IMR-90 (cell line): ENCODE data around the gene PPARG. TPM values are rescaled to one million over a fixed set of nuclear protein-coding genes. Genes with fewer than 3 reads are reported as not detected.

Source experiments
- ATAC-seq: fragments of 200-7000 bp; cut with Tn5 transposase; 2 replicates; pipeline ENCODE4 v1.9.1; 2020; ENCODE audit warnings: low read depth, mild to moderate bottlenecking, moderate library complexity
- BruUV-seq: library from RNA; stranded (reverse); fragments of 400-500 nt; replicated peaks from 2 replicates; lab custom pipeline; 2021; lab: Mats Ljungman, UMichigan
- CTCF ChIA-PET: fragments of 300-600 bp; formaldehyde crosslinking; extraction: SDS; loops from one replicate; lab custom pipeline; 2021; ENCODE audit warnings: antibody characterized with exemption; lab: Yijun Ruan, JAX
- POLR2A ChIA-PET: fragments of 300-600 bp; sonication (Branson Sonifier 250); formaldehyde crosslinking; loops from one replicate; lab custom pipeline; 2022; ENCODE audit warnings: antibody characterized with exemption; ENCODE audit not compliant: unreplicated experiment; lab: Charles Lee
- DNase-seq: peaks from one replicate; pipeline ENCODE4 v3.0.0; 2013
- H2AFZ ChIP-seq: replicated peaks from 2 replicates; pipeline ENCODE3; 2013; ENCODE audit warnings: low read length, mild to moderate bottlenecking; ENCODE audit not compliant: poor library complexity
- H2AK5ac ChIP-seq: 2 replicates; pipeline ENCODE4 v1.6.1; 2013; ENCODE audit warnings: low read depth, low read length, inconsistent platforms
- H2AK9ac ChIP-seq: replicated peaks from 2 replicates; pipeline ENCODE3; 2013; ENCODE audit warnings: mild to moderate bottlenecking, low read depth, low read length, moderate library complexity; ENCODE audit not compliant: poor library complexity
- H2BK120ac ChIP-seq: 2 replicates; pipeline ENCODE4 v1.6.1; 2013; ENCODE audit warnings: low read depth, low read length, inconsistent platforms
- H2BK15ac ChIP-seq: 3 replicates; pipeline ENCODE4 v1.6.1; 2013; ENCODE audit warnings: low read depth, low read length, inconsistent platforms
- H2BK20ac ChIP-seq: 2 replicates; pipeline ENCODE4 v1.6.1; 2013; ENCODE audit warnings: low read depth, mild to moderate bottlenecking, inconsistent platforms, low read length, moderate library complexity
- H2BK5ac ChIP-seq: 2 replicates; pipeline ENCODE4 v1.6.1; 2013; ENCODE audit warnings: mild to moderate bottlenecking, low read depth, low read length, inconsistent platforms; ENCODE audit not compliant: poor library complexity, severe bottlenecking
- H3K14ac ChIP-seq: replicated peaks from 2 replicates; pipeline ENCODE4 v1.6.1; 2013; ENCODE audit warnings: low read depth, low read length, inconsistent platforms
- H3K18ac ChIP-seq: 2 replicates; pipeline ENCODE4 v1.6.1; 2013; ENCODE audit warnings: low read depth, low read length, control low read depth
- H3K23ac ChIP-seq: 2 replicates; pipeline ENCODE4 v1.6.1; 2013; ENCODE audit warnings: low read depth, low read length, inconsistent platforms
- H3K27ac ChIP-seq: 2 replicates; pipeline ENCODE4 v1.5.1; 2013; ENCODE audit warnings: mild to moderate bottlenecking, control low read depth, low read length; ENCODE audit not compliant: insufficient read depth
- H3K27me3 ChIP-seq: 2 replicates; pipeline ENCODE4 v1.6.1; 2013; ENCODE audit warnings: low read length; ENCODE audit not compliant: control insufficient read depth, insufficient read depth
- H3K36me3 ChIP-seq: 2 replicates; pipeline ENCODE4 v1.6.1; 2013; ENCODE audit warnings: low read length, mixed read lengths; ENCODE audit not compliant: control insufficient read depth, insufficient read depth
- H3K4ac ChIP-seq: 2 replicates; pipeline ENCODE4 v1.6.1; 2013; ENCODE audit warnings: low read depth, low read length, inconsistent platforms
- H3K4me1 ChIP-seq: 2 replicates; pipeline ENCODE4 v1.6.1; 2013; ENCODE audit warnings: low read length, mixed read lengths; ENCODE audit not compliant: control insufficient read depth, insufficient read depth
- H3K4me2 ChIP-seq: 2 replicates; pipeline ENCODE4 v1.6.1; 2013; ENCODE audit warnings: low read depth, mild to moderate bottlenecking, control low read depth, low read length, moderate library complexity
- H3K4me3 ChIP-seq: 2 replicates; pipeline ENCODE4 v1.5.1; 2013; ENCODE audit warnings: low read depth, mild to moderate bottlenecking, control low read depth, low read length, moderate library complexity; ENCODE audit not compliant: insufficient read depth
- H3K56ac ChIP-seq: 2 replicates; pipeline ENCODE4 v1.6.1; 2013; ENCODE audit warnings: low read length, inconsistent platforms; ENCODE audit not compliant: insufficient read depth; ENCODE audit errors: extremely low read depth
- H3K79me1 ChIP-seq, 2 experiments: 2 replicates each; pipeline ENCODE4 v1.6.1; 2013; ENCODE audit warnings: low read length in 2 of 2, inconsistent platforms in 1 of 2, low read depth in 1 of 2
- H3K9ac ChIP-seq: 2 replicates; pipeline ENCODE4 v1.6.1; 2013; ENCODE audit warnings: low read depth, low read length, control low read depth
- H3K9me1 ChIP-seq: 2 replicates; pipeline ENCODE4 v1.6.1; 2013; ENCODE audit warnings: low read length, inconsistent platforms; ENCODE audit not compliant: insufficient read depth
- H3K9me3 ChIP-seq: 2 replicates; pipeline ENCODE4 v1.6.1; 2013; ENCODE audit warnings: low read length; ENCODE audit not compliant: control insufficient read depth, insufficient read depth
- H4K20me1 ChIP-seq: 2 replicates; pipeline ENCODE4 v1.6.1; 2013; ENCODE audit warnings: low read length, inconsistent platforms; ENCODE audit not compliant: insufficient read depth
- H4K5ac ChIP-seq: 2 replicates; pipeline ENCODE4 v1.6.1; 2013; ENCODE audit warnings: mild to moderate bottlenecking, low read depth, low read length, control low read depth
- H4K8ac ChIP-seq, 2 experiments: 2 replicates each; pipeline ENCODE4 v1.6.1; 2013; ENCODE audit warnings: low read depth in 2 of 2, low read length in 2 of 2, control low read depth in 1 of 2, inconsistent platforms in 1 of 2
- H4K91ac ChIP-seq: 2 replicates; pipeline ENCODE4 v1.6.1; 2013; ENCODE audit warnings: low read depth, low read length, inconsistent platforms; ENCODE audit not compliant: insufficient read depth
- BHLHE40 ChIP-seq: fragments of 150-350 bp; IDR thresholded peaks from 2 replicates; pipeline ENCODE4 v1.6.1; 2016; ENCODE audit warnings: mild to moderate bottlenecking, low read depth, low read length
- CEBPB ChIP-seq: IDR thresholded peaks from 2 replicates; pipeline ENCODE4 v1.6.1; 2012; ENCODE audit warnings: low read depth, low read length, improper control_type of control experiment
- CHD1 ChIP-seq: IDR thresholded peaks from 2 replicates; pipeline ENCODE4 v1.6.1; 2012; ENCODE audit warnings: low read depth, low read length, improper control_type of control experiment
- FOS ChIP-seq: fragments of 150-350 bp; IDR thresholded peaks from 2 replicates; pipeline ENCODE4 v1.6.1; 2016; ENCODE audit warnings: low read depth, low read length
- MAFK ChIP-seq: IDR thresholded peaks from 2 replicates; pipeline ENCODE4 v1.6.1; 2012; ENCODE audit warnings: low read depth, low read length, improper control_type of control experiment
- MAZ ChIP-seq: IDR thresholded peaks from 2 replicates; pipeline ENCODE4 v1.6.1; 2012; ENCODE audit warnings: low read depth, mild to moderate bottlenecking, low read length, improper control_type of control experiment, moderate library complexity, borderline replicate concordance
- MXI1 ChIP-seq: IDR thresholded peaks from 2 replicates; pipeline ENCODE4 v1.6.1; 2012; ENCODE audit warnings: low read depth, mild to moderate bottlenecking, low read length, moderate library complexity, borderline replicate concordance
- NFE2L2 ChIP-seq: fragments of 150-350 bp; IDR thresholded peaks from 2 replicates; pipeline ENCODE4 v1.6.1; 2016; ENCODE audit warnings: low read depth, mild to moderate bottlenecking, low read length
- RAD21 ChIP-seq: IDR thresholded peaks from 2 replicates; pipeline ENCODE4 v1.6.1; 2012; ENCODE audit warnings: low read length, improper control_type of control experiment
- RCOR1 ChIP-seq: IDR thresholded peaks from 2 replicates; pipeline ENCODE4 v1.6.1; 2012; ENCODE audit warnings: mild to moderate bottlenecking, low read length, improper control_type of control experiment; ENCODE audit not compliant: insufficient replicate concordance
- RFX5 ChIP-seq: IDR thresholded peaks from 2 replicates; pipeline ENCODE4 v1.8.0; 2012; ENCODE audit warnings: low read depth, mild to moderate bottlenecking, low read length, moderate library complexity
- SMC3 ChIP-seq: fragments of 150-350 bp; IDR thresholded peaks from 2 replicates; pipeline ENCODE4 v1.6.1; 2016; ENCODE audit warnings: low read depth, mild to moderate bottlenecking, antibody characterized with exemption, low read length, moderate library complexity
- WGBS, 2 experiments: methylation state at CpG; one replicate each; pipeline versions ENCODE4 v1.1.5 to v1.1.7; 2013; ENCODE audit warnings: missing lambda C conversion rate in 2 of 2; ENCODE audit not compliant: insufficient read length in 1 of 2; ENCODE audit errors: extremely low coverage in 2 of 2; 5-methylcytosine and 5-hydroxymethylcytosine counted together
- dilution Hi-C: fragments of 300-500 bp; cut with HindIII; formaldehyde crosslinking; loops from one replicate; pipeline ENCODE4 v1.14.3; 2018; ENCODE audit warnings: low sequenced_read_pairs; ENCODE audit not compliant: unreplicated experiment
- in situ Hi-C: fragments of 300-500 bp; cut with MboI; formaldehyde crosslinking; loops from 3 replicates; pipeline ENCODE4 v1.14.3; 2019; ENCODE audit warnings: low sequenced_read_pairs, inconsistent platforms, mixed read lengths
- intact Hi-C: fragments of 100-400 bp; cut with micrococcal nuclease; formaldehyde crosslinking; loops from 2 replicates; pipeline ENCODE4 v1.10.0; 2022
- polyA plus RNA-seq, 3 experiments: library from polyadenylated mRNA; depleted of rRNA; stranded (reverse); fragments of >200 nt; gene quantifications; 2 replicates each; pipeline ENCODE4 v1.2.3, GENCODE V29; 2012; ENCODE audit warnings: low replicate concordance in 1 of 3
- total RNA-seq: library from RNA; depleted of rRNA; stranded (reverse); fragments of >200 nt; gene quantifications from 2 replicates; pipeline ENCODE4 v1.2.3, GENCODE V29; 2012
- TF ChIP-seq, protein P1 (sequence below): fragments of 150-350 bp; IDR thresholded peaks from 2 replicates; pipeline ENCODE4 v1.6.1; 2017; ENCODE audit warnings: mild to moderate bottlenecking, antibody characterized with exemption, low read length, low read depth

The PPARG gene
- total and polyA plus RNA-seq, 2 of the 4 experiments (the other 2 are of a cell fraction), result 11.2 to 23.8 TPM

DNA sequence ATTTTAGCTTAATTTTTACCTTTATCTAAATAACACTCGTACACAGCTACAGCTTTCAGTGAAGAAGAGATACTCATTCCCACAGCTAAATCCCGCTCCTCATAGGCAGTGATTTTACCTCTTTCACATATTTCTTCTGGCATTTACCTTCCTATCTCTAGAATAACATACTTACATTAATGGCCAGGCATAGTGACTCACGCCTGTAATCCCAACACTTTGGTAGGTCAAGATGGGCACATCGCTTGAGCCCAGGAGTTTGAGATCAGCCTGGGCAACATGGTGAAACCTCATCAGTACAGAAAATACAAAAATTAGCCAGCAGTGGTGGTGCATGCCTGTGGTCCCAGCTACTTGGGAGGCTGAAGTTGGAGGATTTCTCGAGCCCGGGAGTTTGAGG lies 80.2 kb downstream of the PPARG start:
- Histone ChIP-seq H3K14ac (no peak overlapping the region), H3K79me1 (peaks cover 0 to 6% of the 10 kb centered on the region in 2 experiments; a peak in 2 of 4 replicates), H2AK9ac (no peak overlapping the region), H4K8ac (no peak overlapping the region; a peak in 1 of 4 replicates), H2BK15ac (peak overlapping the region; percentile 52; the same call in 1 of the 3 replicates), H3K18ac (0 out of 2 replicates have a peak overlapping the region, but pooled peaks have one; percentile 4), H3K27ac (no peak overlapping the region), H4K20me1 (no peaks in the 10 kb centered on the region), H3K4me2 (no peak overlapping the region), H2AFZ (no peak overlapping the region), H3K27me3 (no peaks in the 10 kb centered on the region), H2BK5ac (peak overlapping the region; percentile 12), H3K4me3 (no peak overlapping the region), H3K9ac (no peak overlapping the region), H2BK120ac (no peak overlapping the region), H2BK20ac (no peak overlapping the region), H3K56ac (no peak overlapping the region), H3K9me1 (peaks cover 3% of the 10 kb centered on the region), H3K36me3 (no peaks in the 10 kb centered on the region), H3K4me1 (peaks cover 14% of the 10 kb centered on the region), H3K9me3 (no peaks in the 10 kb centered on the region), H3K23ac (no peak overlapping the region), H3K4ac (0 out of 2 replicates have a peak overlapping the region, but pooled peaks have one; percentile 13), H2AK5ac (peak overlapping the region; percentile 69; the same call in 1 of the 2 replicates), H4K91ac (no peak overlapping the region), H4K5ac (no peak overlapping the region)
- in situ Hi-C loops, result no loop called here
- no peak for DNase-seq
- intact Hi-C loops, result no loop called here
- ChIA-PET POLR2A (no interaction called here), CTCF (interaction anchor here (1.0 kb wide), 1 partner anchor 21 kb away, joined by 3 read pairs; no protein-coding TSS in a partner anchor)
- ATAC-seq, result no peak
- WGBS, 2 experiments, result 90% methylated on average over 3 of the region's 6 CpGs; no CpG with 5 or more reads in 1 of the 2 experiments
- dilution Hi-C loops, result no loop called here
- TF ChIP-seq RFX5 (no peak), MXI1 (no peak), SMC3 (no peak), CHD1 (no peak), BHLHE40 (no peak), CEBPB (no peak), NFE2L2 (no peak), MAFK (no peak), MAZ (no peak), FOS (no peak), RCOR1 (no peak), RAD21 (no peak)
- TF ChIP-seq, protein P1, sequence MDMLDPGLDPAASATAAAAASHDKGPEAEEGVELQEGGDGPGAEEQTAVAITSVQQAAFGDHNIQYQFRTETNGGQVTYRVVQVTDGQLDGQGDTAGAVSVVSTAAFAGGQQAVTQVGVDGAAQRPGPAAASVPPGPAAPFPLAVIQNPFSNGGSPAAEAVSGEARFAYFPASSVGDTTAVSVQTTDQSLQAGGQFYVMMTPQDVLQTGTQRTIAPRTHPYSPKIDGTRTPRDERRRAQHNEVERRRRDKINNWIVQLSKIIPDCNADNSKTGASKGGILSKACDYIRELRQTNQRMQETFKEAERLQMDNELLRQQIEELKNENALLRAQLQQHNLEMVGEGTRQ, result no peak
- BruUV-seq, result no TSS peak
